GM12801 (cell line): Measurements from ENCODE around the gene GPC1.

Experiments
- CTCF ChIP-seq: IDR thresholded peaks from one replicate; pipeline ENCODE4 v1.5.1; 2011; ENCODE audit warnings: control low read depth; ENCODE audit not compliant: insufficient read length; ENCODE audit errors: extremely low read depth

GPC1 gene

GRCh38 chr2:240440704-240441320 lies 5.3 kb downstream of the GPC1 start:
- TF ChIP-seq CTCF, result no peak

GRCh38 chr2:240441326-240441992 lies 6.0 kb downstream of the GPC1 start:
- TF ChIP-seq CTCF, result no peak

DNA sequence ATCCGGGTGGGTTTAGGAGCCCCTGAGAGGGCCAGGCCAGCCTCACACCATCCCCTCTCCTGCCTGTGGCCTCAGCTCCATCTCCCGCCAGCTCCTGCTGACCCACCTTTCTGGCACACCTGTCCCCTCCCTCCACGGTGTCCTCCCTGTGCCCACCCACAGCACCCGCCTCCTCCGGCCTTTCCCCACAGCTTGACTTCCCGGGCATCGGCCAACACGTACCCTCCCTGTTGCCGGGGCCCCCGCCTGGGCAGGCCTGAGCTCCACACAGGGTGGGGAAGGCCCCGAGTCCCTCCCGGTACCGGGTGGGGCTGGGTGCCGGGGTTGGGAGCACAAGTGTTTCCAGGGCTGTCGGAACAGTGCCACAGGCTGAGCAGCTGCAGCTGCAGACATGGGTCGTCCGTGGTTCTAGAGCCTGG lies 6.5 kb downstream of the GPC1 start:
- TF ChIP-seq CTCF, result no peak

DNA sequence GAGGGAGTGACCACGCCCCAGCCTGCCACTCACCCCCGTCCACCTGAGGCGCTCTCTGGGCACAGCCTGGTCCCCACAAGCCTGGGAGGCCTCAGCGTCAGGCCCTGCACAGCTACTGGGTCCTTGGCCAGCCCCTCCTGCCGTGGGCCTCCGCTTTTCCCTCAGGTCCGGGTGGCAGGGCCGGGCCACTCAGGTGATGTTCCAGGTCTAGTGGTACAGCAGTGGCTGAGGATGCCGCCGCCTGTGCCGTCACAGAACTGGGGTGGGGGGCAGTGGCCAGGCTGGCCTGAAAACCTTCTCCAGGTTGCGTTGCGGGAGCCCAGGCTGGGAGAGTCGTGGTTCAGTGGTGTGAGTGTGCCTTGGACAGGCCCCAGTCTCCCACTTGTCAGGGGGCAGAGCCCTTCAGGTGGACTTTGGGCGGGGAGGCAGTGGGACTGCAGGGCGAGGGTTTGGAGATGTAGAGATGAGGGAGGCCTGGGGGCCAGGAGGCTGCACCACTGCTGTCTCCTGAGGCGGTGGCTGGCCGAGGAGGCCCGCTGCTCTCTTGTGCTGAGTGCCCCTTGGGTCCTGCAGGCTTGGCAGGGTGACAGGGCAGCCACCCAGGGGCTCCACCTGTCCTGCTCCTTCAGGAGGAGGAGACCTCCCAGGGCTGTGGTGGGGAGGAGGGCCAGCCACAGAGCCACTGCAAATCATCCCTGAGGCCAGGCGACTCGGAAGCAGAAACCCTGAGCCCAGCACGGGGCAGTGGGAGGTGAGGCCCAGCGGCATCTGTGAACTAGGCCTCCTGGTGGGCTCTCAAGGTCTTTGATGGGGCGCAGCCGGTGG lies 7.6 kb downstream of the GPC1 start:
- TF ChIP-seq CTCF, result no peak

DNA sequence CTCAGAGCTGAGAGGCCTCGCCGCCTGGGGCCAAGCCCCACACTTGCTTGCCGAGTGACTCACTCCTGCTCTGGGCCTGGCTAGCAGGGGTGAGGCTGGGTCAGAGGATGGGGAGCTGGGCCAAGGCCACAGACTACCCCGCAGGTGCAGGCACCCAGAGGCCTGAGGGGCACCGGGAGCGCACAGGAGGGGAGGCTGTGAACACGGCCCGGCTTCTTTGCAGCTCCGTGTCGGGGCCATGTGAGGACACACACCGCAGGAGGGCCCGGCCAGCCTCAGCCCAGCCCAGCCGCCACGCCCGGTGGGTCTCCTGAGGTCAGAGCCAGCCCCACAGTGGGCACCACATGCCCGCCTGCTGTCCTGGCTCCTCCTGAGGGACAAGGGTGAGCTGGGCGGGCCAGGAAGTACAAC lies 8.4 kb downstream of the GPC1 start:
- no peak for TF ChIP-seq CTCF

DNA sequence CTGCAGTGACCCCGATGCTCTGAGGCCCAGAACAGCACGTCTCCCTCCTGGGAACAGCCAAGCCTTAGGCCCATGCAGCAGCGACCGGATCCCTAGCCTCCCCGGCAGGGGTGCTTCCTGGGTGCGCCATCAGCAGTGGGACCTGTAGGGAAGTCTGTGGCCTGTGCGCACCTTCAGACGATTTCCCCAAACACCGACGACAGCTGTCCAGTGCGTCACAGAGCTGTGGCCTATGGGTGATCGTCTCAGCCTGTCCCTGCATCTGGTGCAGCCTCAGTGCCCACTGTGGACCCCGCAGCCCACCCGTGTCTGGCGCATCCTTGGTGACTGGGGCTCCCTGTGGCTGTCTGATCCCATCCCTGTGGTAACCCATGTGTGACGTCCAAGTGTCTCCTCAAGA lies 9.0 kb downstream of the GPC1 start:
- TF ChIP-seq CTCF, result no peak

DNA sequence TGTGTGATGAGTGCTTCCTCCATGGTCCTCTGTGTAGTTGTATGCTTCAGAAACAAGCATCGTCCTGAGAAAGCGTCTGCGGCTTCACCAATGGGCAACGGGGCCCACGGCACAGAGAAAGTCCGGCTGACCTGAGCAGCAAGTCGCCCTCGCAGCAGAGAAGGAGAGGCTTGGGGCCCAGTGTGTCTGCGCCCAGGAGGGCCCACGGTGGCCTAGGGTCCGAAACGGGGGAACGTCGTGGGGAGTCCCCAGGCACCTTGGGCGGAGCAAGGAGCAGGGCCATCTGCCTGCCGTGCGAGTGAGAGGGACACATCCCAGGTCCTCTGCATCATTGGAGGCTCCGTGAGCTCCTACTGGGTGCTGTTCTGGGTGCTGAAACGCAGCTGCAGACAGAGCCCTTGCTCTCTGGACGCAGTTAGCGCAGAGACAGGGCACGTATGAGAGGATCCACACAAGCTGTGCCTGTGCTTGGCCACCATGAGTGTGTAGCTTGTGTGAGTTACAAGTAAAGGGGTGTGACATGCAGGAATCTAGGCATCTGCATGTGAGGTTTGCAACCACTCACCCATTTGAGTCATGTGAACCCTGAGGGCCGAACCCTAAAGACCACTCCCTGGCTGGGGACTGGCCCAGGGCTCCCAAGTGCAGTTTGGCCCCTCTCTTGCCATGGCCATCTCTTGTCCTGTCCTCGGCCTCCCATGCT lies 10.6 kb downstream of the GPC1 start:
- no peak for TF ChIP-seq CTCF
